Panc1 (cell line): ENCODE results near the gene SLC25A34. TPM values are rescaled to one million over a fixed set of nuclear protein-coding genes. Genes with fewer than 3 reads are reported as not detected.
A peak's percentile ranks its signal among the peaks of the same experiment; 100 is the strongest.

Experiments
- ATAC-seq: fragments of 200-7000 bp; cut with Tn5 transposase; 2 replicates; pipeline ENCODE4 v1.9.1; 2020; ENCODE audit warnings: mild to moderate bottlenecking, moderate library complexity
- BruUV-seq: library from RNA; stranded (reverse); fragments of 400-500 nt; replicated peaks from 2 replicates; lab custom pipeline; 2021; lab: Mats Ljungman, UMichigan
- CTCF ChIA-PET: fragments of 300-600 bp; sonication (Branson Sonifier 250); formaldehyde crosslinking; loops from one replicate; lab custom pipeline; 2022; ENCODE audit warnings: antibody characterized with exemption; lab: Charles Lee
- POLR2A ChIA-PET: fragments of 300-600 bp; sonication (Branson Sonifier 250); formaldehyde crosslinking; loops from one replicate; lab custom pipeline; 2022; ENCODE audit warnings: antibody characterized with exemption; lab: Charles Lee
- DNase-seq: peaks from one replicate; pipeline ENCODE4 v3.0.0-alpha.2; 2010; ENCODE audit warnings: low read depth, low spot score
- H3K27ac ChIP-seq: 2 replicates; pipeline ENCODE4 v1.5.1; 2011; ENCODE audit warnings: mild to moderate bottlenecking, low read length, inconsistent platforms
- H3K27me3 ChIP-seq: fragments of 200-500 bp; sonication (Bioruptor generic); 2 replicates; pipeline ENCODE4 v1.6.0; 2014; ENCODE audit warnings: low read length, inconsistent platforms; ENCODE audit not compliant: control insufficient read depth, insufficient read depth
- H3K36me3 ChIP-seq: fragments of 200-500 bp; sonication (Bioruptor generic); 2 replicates; pipeline ENCODE4 v1.5.1; 2014; ENCODE audit warnings: inconsistent platforms, mild to moderate bottlenecking, low read length, moderate library complexity; ENCODE audit not compliant: control insufficient read depth, insufficient read depth
- H3K4me1 ChIP-seq: 2 replicates; pipeline ENCODE4 v1.5.1; 2011; ENCODE audit warnings: inconsistent platforms, mild to moderate bottlenecking, low read length, moderate library complexity; ENCODE audit not compliant: control insufficient read depth, insufficient read depth
- H3K4me3 ChIP-seq, 2 experiments: 2 replicates each; pipeline ENCODE4 v1.5.1; 2011 to 2012; ENCODE audit warnings: low read depth in 2 of 2, low read length in 2 of 2, mild to moderate bottlenecking in 2 of 2, inconsistent platforms in 1 of 2, moderate library complexity in 1 of 2
- H3K9me3 ChIP-seq: fragments of 200-500 bp; sonication (Bioruptor generic); 2 replicates; pipeline ENCODE4 v1.5.1; 2014; ENCODE audit warnings: low read depth, mild to moderate bottlenecking, inconsistent platforms, low read length, moderate library complexity; ENCODE audit not compliant: control insufficient read depth, insufficient read depth
- CTCF ChIP-seq: fragments of 450-650 bp; IDR thresholded peaks from 2 replicates; pipeline ENCODE4 v1.5.1; 2017; ENCODE audit warnings: mild to moderate bottlenecking
- POLR2AphosphoS5 ChIP-seq: IDR thresholded peaks from 2 replicates; pipeline ENCODE4 v1.6.1; 2012; ENCODE audit warnings: mild to moderate bottlenecking, low read depth, low read length, moderate library complexity
- REST ChIP-seq, 2 experiments: IDR thresholded peaks; 2 replicates each; pipeline ENCODE4 v1.6.1; 2011 to 2012; ENCODE audit warnings: low read depth in 2 of 2, control low read depth in 1 of 2, low read length in 1 of 2, mild to moderate bottlenecking in 1 of 2, moderate library complexity in 1 of 2; ENCODE audit not compliant: insufficient read depth in 1 of 2
- SIN3A ChIP-seq: IDR thresholded peaks from 2 replicates; pipeline ENCODE4 v1.6.1; 2012; ENCODE audit warnings: low read depth, mild to moderate bottlenecking, low read length, moderate library complexity, borderline replicate concordance; ENCODE audit not compliant: insufficient read depth
- TCF7L2 ChIP-seq: IDR thresholded peaks from 2 replicates; pipeline ENCODE4 v1.6.1; 2011; ENCODE audit warnings: mild to moderate bottlenecking, low read depth, low read length, inconsistent platforms
- in situ Hi-C: cut with HindIII; loops from 2 replicates; pipeline ENCODE4 v1.10.0; 2016; ENCODE audit warnings: low sequenced_read_pairs, low pct_unique_long_range_greater_than_20kb
- intact Hi-C: fragments of 100-400 bp; cut with micrococcal nuclease; formaldehyde crosslinking; loops from one replicate; pipeline ENCODE4 v1.10.0; 2022; ENCODE audit not compliant: unreplicated experiment
- total RNA-seq: library from RNA; stranded (reverse); gene quantifications from one replicate; pipeline ENCODE4 v1.2.1, GENCODE V29; 2021; ENCODE audit not compliant: unreplicated experiment

Gene SLC25A34
- total RNA-seq, 1 experiment from 2014 or later = 0.64 TPM

- intact Hi-C loops = no loop called here
- DNase-seq = no peak
- no TSS peak for BruUV-seq
- no peak for TF ChIP-seq POLR2AphosphoS5
- no peak for TF ChIP-seq SIN3A
- in situ Hi-C loops = no loop called here
- POLR2A ChIA-PET = no interaction called here
- no peak overlapping the region for H3K27ac ChIP-seq
- ATAC-seq = peak; percentile 36; the same call in 1 of the 2 replicates
- H3K9me3 ChIP-seq = no peaks in the 10 kb centered on the region
- CTCF ChIA-PET = interaction anchor here (0.6 kb wide), 1 partner anchor 10 kb away, joined by 4 read pairs; no protein-coding TSS in a partner anchor
- H3K4me1 ChIP-seq = peaks cover 8% of the 10 kb centered on the region; the same call in 1 of the 2 replicates
- H3K4me3 ChIP-seq = no peak overlapping the region
- H3K27me3 ChIP-seq = no peaks in the 10 kb centered on the region
- no peaks in the 10 kb centered on the region for H3K36me3 ChIP-seq
Observed at GRCh38 chr1:15764269-15764764, 28.3 kb downstream of the SLC25A34 start.

- H3K4me3 ChIP-seq = no peak overlapping the region
- H3K4me1 ChIP-seq = peaks cover 8% of the 10 kb centered on the region; the same call in 1 of the 2 replicates
- no peak for TF ChIP-seq CTCF
- no peak for TF ChIP-seq TCF7L2
- no peak for TF ChIP-seq POLR2AphosphoS5
- TF ChIP-seq REST (IDR thresholded peaks at IDR 0.05; ENCODE audit: insufficient read depth in 1 of 2, low read depth in 2 of 2, low read length in 1 of 2) = no peak
- TF ChIP-seq SIN3A = no peak
- ChIA-PET CTCF (no interaction called here), POLR2A (no interaction called here)
- BruUV-seq = no TSS peak
- DNase-seq (no peak), ATAC-seq (no peak)
- no peaks in the 10 kb centered on the region for H3K27me3 ChIP-seq
- intact Hi-C loops = no loop called here
- in situ Hi-C loops = no loop called here
- no peaks in the 10 kb centered on the region for H3K36me3 ChIP-seq
- no peaks in the 10 kb centered on the region for H3K9me3 ChIP-seq
- H3K27ac ChIP-seq = no peak overlapping the region
Observed at GRCh38 chr1:15764890-15765289, 28.8 kb downstream of the SLC25A34 start.

GRCh38 chr1:15765495-15766194 lies 29.6 kb downstream of the SLC25A34 start:
- peaks cover 5% of the 10 kb centered on the region; the same call in 1 of the 2 replicates for H3K4me1 ChIP-seq
- no TSS peak for BruUV-seq
- CTCF ChIA-PET = no interaction called here
- no peak for TF ChIP-seq CTCF
- no peak for TF ChIP-seq REST (IDR thresholded peaks at IDR 0.05; ENCODE audit: insufficient read depth in 1 of 2, low read depth in 2 of 2, low read length in 1 of 2)
- TF ChIP-seq POLR2AphosphoS5 = no peak
- TF ChIP-seq SIN3A = no peak
- no peak for TF ChIP-seq TCF7L2
- intact Hi-C loops = no loop called here
- POLR2A ChIA-PET = no interaction called here
- no peaks in the 10 kb centered on the region for H3K9me3 ChIP-seq
- in situ Hi-C loops = no loop called here
- H3K27ac ChIP-seq = no peak overlapping the region
- no peak for DNase-seq
- H3K27me3 ChIP-seq = no peaks in the 10 kb centered on the region
- no peak overlapping the region for H3K4me3 ChIP-seq
- no peaks in the 10 kb centered on the region for H3K36me3 ChIP-seq
- ATAC-seq = peak; percentile 54
